Measurements from ENCODE around the gene NTN5.
"Not testable (repeated sequence)": the region's sequence is repeated elsewhere in the genome, so short reads cannot be mapped to it uniquely, and the experiment has no call there.

NTN5 gene

GRCh38 chr19:48658483-48658882, 14.3 kb downstream of the NTN5 start:
- no peak for DNase-seq (ENCODE audit: low read depth in 1 of 2, low spot score in 1 of 2)
- TF ChIP-seq JUND (IDR thresholded peaks at IDR 0.05; ENCODE audit: low read depth), result no peak
- in situ Hi-C loops (cut with HindIII; ENCODE audit: low pct_unique_long_range_greater_than_20kb, low sequenced_read_pairs), result no loop called here

DNA sequence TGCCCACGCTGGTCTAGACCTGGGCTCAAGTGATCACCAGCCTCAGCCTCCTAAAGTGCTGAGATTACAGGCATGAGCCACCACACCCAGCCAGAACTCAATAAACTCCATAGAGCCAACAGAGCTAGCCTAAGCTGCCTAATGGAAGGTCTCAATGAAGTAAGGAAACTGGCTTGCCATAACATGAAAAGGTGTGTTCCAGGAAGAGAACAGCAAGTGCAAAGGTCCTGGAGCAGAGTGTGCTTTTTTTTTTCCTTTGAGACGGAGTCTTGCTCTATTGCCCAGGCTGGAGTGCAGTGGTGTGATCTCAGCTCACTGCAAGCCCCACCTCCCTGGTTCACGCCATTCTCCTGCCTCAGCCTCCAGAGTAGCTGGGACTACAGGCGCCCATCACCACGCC, 15.0 kb downstream of the NTN5 start:
- in situ Hi-C loops (cut with HindIII; ENCODE audit: low pct_unique_long_range_greater_than_20kb, low sequenced_read_pairs); DNase-seq (ENCODE audit: low read depth in 1 of 2, low spot score in 1 of 2): not testable (repeated sequence)

- DNase-seq (ENCODE audit: low read depth in 1 of 2, low spot score in 1 of 2), result no peak
- in situ Hi-C loops (cut with HindIII; ENCODE audit: low pct_unique_long_range_greater_than_20kb, low sequenced_read_pairs), result no loop called here
- TF ChIP-seq JUND (IDR thresholded peaks at IDR 0.05; ENCODE audit: low read depth), result no peak
Measured at GRCh38 chr19:48656840-48657474, 15.9 kb downstream of the NTN5 start.

- no peak for DNase-seq (ENCODE audit: low read depth in 1 of 2, low spot score in 1 of 2)
- TF ChIP-seq JUND (IDR thresholded peaks at IDR 0.05; ENCODE audit: low read depth), result no peak
- in situ Hi-C loops (cut with HindIII; ENCODE audit: low pct_unique_long_range_greater_than_20kb, low sequenced_read_pairs), result no loop called here
Measured at GRCh38 chr19:48654299-48655059, 18.3 kb downstream of the NTN5 start.

- in situ Hi-C loops (cut with HindIII; ENCODE audit: low pct_unique_long_range_greater_than_20kb, low sequenced_read_pairs), result no loop called here
- no peak for TF ChIP-seq JUND (IDR thresholded peaks at IDR 0.05; ENCODE audit: low read depth)
- DNase-seq (ENCODE audit: low read depth in 1 of 2, low spot score in 1 of 2), result no peak
Measured at GRCh38 chr19:48651683-48652048, 21.2 kb downstream of the NTN5 start.

DNA sequence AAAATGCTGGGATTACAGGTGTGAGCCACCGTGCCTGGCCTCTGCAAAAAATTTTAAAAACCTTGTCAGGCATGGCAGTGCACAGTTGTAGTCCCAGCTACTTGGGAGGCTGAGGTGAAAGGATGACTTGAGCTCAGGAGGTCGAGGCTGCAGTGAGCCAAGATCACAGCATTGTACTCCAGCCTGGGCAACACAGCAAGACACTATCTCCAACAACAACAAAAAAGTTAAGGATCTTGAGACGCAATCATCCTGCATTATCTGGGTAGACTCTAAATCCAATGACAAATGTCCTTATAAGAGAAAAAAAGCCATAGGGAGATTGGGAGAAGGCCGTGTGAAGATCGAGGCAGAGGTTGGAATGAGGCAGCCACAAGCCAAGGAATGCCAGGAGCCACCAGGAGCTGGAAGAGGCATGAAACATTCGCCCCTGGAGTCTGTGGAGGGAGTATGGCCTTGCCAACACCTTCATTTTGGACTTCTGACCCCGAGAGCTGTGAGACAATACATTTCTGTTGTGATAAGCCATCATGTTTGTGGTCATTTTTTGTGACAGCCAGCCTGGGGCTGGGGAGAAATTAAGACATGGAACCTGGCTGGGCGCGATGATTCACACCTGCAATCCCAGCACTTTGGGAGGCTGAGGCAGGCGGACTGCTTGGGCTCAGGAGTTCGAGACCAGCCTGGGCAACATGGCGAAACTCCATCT, 21.7 kb downstream of the NTN5 start:
- in situ Hi-C loops (cut with HindIII; ENCODE audit: low pct_unique_long_range_greater_than_20kb, low sequenced_read_pairs), result no loop called here
- DNase-seq (ENCODE audit: low read depth in 1 of 2, low spot score in 1 of 2), result no peak
- TF ChIP-seq JUND (IDR thresholded peaks at IDR 0.05; ENCODE audit: low read depth), result no peak

- DNase-seq (ENCODE audit: low read depth in 1 of 2, low spot score in 1 of 2), result no peak
- no peak for TF ChIP-seq JUND (IDR thresholded peaks at IDR 0.05; ENCODE audit: low read depth)
- in situ Hi-C loops (cut with HindIII; ENCODE audit: low pct_unique_long_range_greater_than_20kb, low sequenced_read_pairs), result no loop called here
Measured at GRCh38 chr19:48648134-48648533, 24.7 kb downstream of the NTN5 start.

DNA sequence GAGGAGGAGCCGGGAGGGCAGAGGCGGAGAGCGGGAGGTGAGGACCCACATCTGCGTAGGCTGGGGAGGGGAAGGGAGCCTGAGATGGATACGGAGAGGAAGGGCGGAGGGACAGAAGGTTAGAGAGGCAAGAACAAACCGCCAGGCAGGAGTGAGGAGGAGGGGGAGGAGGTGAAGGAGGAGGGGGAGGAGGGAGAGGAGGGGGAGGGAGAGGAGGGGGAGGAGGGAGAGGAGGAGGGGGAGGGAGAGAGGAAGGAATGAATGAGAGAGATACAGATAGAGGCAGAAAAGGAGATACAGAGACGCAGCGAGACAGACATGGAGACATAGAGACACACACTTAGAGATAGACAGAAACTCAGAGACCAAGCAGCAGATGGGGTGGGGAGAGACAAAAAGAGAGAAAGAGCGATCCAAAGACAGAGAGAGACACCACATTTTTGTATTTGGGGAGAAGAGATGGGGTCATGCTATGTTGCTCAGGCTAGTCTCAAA, 26.0 kb downstream of the NTN5 start:
- in situ Hi-C loops (cut with HindIII; ENCODE audit: low pct_unique_long_range_greater_than_20kb, low sequenced_read_pairs), result no loop called here
- no peak for DNase-seq (ENCODE audit: low read depth in 1 of 2, low spot score in 1 of 2)
- TF ChIP-seq JUND (IDR thresholded peaks at IDR 0.05; ENCODE audit: low read depth), result no peak

GRCh38 chr19:48646001-48646721, 26.7 kb downstream of the NTN5 start, which contains the start of gene CA11:
Gene CA11 (minus strand): TSS chr19:48646187. CDS start chr19:48645632, 555 bp downstream.
- in situ Hi-C loops (cut with HindIII; ENCODE audit: low pct_unique_long_range_greater_than_20kb, low sequenced_read_pairs), result no loop called here
- TF ChIP-seq JUND (IDR thresholded peaks at IDR 0.05; ENCODE audit: low read depth), result no peak

DNA sequence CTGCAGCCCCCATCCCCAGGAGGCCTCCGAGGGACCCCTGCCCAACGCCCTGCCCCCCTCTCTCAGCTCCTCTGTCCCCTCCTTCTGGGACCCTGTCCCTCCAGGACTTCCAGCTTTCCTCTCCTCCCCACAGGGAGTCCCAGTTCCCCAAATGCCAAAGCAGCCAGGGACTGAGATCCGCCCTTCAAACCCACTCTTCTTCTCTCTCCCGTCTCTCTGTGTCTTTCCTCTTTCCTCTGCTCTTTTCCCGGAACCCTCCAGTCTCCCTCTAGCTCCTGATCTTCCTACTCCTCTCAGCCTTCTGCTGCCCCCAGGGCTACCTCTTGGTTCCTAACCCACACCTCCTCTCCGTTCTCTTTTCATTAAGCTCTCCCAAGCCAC, 27.2 kb downstream of the NTN5 start:
- in situ Hi-C loops (cut with HindIII; ENCODE audit: low pct_unique_long_range_greater_than_20kb, low sequenced_read_pairs), result no loop called here
- no peak for TF ChIP-seq JUND (IDR thresholded peaks at IDR 0.05; ENCODE audit: low read depth)
- no peak for DNase-seq (ENCODE audit: low read depth in 1 of 2, low spot score in 1 of 2)

More at GRCh38 chr19:48646001-48646721, 26.7 kb downstream of the NTN5 start, which contains the start of gene CA11:
- DNase-seq (ENCODE audit: low read depth in 1 of 2, low spot score in 1 of 2), result peak; percentile 66 to 87

DNA sequence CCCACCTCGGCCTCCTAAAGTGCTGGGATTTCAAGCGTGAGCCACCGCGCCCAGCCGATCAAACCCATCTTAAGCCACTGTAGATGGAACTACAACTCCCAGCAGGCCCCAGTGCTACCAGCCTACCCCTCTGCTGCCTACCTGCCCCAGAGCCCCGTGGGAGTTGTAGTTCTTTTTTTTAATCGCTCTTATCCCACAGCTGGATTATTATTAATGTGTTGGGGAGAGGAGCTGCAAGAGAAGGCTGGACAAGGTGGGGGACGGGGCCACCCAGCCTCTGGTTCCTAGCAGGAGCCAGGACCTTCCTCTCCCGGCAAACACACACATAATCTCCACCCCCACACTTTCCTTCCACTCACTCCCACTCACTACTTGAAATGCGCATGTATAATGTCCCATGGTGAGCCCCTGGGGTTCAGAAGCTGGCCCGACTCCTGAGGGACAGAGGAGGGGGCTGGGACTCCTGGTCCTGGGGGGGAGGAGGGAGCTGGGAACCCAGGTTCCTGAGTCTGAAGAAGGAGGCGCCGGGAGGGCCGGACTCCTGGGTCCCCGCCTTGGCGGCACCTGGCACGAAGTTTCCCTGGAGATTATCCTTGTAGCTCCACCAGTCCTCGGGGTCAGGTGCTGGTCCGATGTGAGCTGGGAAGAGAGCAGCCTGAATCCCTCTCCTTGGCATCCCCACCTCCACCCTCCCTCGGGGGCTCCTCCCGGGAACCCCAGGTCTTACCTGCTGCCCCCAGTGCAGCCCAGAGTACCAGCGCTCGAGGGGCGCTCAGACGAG, 27.8 kb downstream of the NTN5 start:
- TF ChIP-seq JUND (IDR thresholded peaks at IDR 0.05; ENCODE audit: low read depth), result no peak
- peak in 1 of 2 experiments; percentile 67 for DNase-seq (ENCODE audit: low read depth in 1 of 2, low spot score in 1 of 2)
- in situ Hi-C loops (cut with HindIII; ENCODE audit: low pct_unique_long_range_greater_than_20kb, low sequenced_read_pairs), result no loop called here

DNA sequence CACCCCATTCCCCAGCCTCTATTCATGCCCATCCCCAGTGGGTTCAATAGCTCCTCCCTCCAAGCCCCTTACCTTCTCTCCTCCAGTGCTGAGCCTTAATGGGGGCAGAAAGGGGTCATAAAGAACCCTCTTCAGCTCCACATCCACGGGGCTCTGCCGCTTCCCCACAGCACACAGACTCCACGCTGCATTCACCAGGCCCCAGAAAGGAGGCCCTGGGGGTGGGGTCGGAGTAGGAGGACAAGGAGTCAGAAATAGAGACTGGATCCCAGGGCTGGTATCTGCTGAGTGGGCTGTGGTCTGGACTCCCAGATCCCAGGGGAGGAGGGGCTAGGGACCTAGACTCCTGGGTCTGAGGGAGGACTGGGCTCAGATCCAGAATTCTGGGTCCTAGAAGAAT, 28.5 kb downstream of the NTN5 start:
- DNase-seq (ENCODE audit: low read depth in 1 of 2, low spot score in 1 of 2), result no peak
- in situ Hi-C loops (cut with HindIII; ENCODE audit: low pct_unique_long_range_greater_than_20kb, low sequenced_read_pairs), result no loop called here
- TF ChIP-seq JUND (IDR thresholded peaks at IDR 0.05; ENCODE audit: low read depth), result no peak

Data from T47D (cell line).